ENCODE results near the gene CDS2.

DNA sequence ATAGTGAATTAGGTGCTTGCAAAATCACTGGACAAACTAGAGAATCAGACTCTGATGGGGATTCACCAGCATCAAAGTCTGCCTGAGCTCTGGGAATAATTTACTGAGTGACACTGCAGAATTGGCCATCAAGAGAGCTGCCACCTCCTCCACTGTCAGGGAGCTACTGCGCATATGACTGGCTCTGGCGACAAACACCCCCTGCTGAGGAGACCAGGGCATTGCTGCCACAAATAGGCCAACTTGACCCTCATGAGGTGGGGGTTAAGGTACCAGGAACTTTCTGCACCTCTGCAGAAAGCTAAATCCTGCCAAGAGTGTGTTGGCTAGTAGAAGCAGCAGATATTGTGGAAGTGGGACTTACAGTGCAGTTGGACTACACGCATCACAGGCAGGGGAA lies 88.0 kb downstream of the CDS2 start:
- TF ChIP-seq, protein P1, sequence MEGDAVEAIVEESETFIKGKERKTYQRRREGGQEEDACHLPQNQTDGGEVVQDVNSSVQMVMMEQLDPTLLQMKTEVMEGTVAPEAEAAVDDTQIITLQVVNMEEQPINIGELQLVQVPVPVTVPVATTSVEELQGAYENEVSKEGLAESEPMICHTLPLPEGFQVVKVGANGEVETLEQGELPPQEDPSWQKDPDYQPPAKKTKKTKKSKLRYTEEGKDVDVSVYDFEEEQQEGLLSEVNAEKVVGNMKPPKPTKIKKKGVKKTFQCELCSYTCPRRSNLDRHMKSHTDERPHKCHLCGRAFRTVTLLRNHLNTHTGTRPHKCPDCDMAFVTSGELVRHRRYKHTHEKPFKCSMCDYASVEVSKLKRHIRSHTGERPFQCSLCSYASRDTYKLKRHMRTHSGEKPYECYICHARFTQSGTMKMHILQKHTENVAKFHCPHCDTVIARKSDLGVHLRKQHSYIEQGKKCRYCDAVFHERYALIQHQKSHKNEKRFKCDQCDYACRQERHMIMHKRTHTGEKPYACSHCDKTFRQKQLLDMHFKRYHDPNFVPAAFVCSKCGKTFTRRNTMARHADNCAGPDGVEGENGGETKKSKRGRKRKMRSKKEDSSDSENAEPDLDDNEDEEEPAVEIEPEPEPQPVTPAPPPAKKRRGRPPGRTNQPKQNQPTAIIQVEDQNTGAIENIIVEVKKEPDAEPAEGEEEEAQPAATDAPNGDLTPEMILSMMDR (conservative IDR thresholded peaks at IDR 0.05): no peak
- no peak for TF ChIP-seq ZFX (IDR thresholded peaks at IDR 0.05)
